ENCODE results near the gene CD163L1.

The CD163L1 gene

GRCh38 chr12:7375145-7375543 lies 68.8 kb downstream of the CD163L1 start:
- TF ChIP-seq ZFX (IDR thresholded peaks at IDR 0.05; ENCODE audit: borderline replicate concordance) (no peak), CTCF (IDR thresholded peaks at IDR 0.05) (no peak)
- no peak overlapping the region for H3K27ac ChIP-seq

GRCh38 chr12:7374423-7375144 lies 69.4 kb downstream of the CD163L1 start:
- no peak for TF ChIP-seq ZFX (IDR thresholded peaks at IDR 0.05; ENCODE audit: borderline replicate concordance)
- peak; percentile 91 for TF ChIP-seq CTCF (IDR thresholded peaks at IDR 0.05)
- no peak overlapping the region for H3K27ac ChIP-seq

GRCh38 chr12:7373226-7373625 lies 70.7 kb downstream of the CD163L1 start:
- TF ChIP-seq CTCF (IDR thresholded peaks at IDR 0.05) (no peak), ZFX (IDR thresholded peaks at IDR 0.05; ENCODE audit: borderline replicate concordance) (no peak)
- H3K27ac ChIP-seq = no peak overlapping the region

GRCh38 chr12:7369274-7369729 lies 74.7 kb downstream of the CD163L1 start:
- no peak overlapping the region for H3K27ac ChIP-seq
- TF ChIP-seq CTCF (IDR thresholded peaks at IDR 0.05) (no peak), ZFX (IDR thresholded peaks at IDR 0.05; ENCODE audit: borderline replicate concordance) (no peak)

- no peak for TF ChIP-seq ZFX (IDR thresholded peaks at IDR 0.05; ENCODE audit: borderline replicate concordance)
- TF ChIP-seq CTCF (IDR thresholded peaks at IDR 0.05) = no peak
These were observed 81.2 kb downstream of the CD163L1 start for GRCh38 chr12:7362734-7363133.

GRCh38 chr12:7361265-7361664 lies 82.7 kb downstream of the CD163L1 start:
- TF ChIP-seq CTCF (IDR thresholded peaks at IDR 0.05) (no peak), ZFX (IDR thresholded peaks at IDR 0.05; ENCODE audit: borderline replicate concordance) (no peak)
- no peak overlapping the region for H3K27ac ChIP-seq

More at GRCh38 chr12:7362734-7363133, 81.2 kb downstream of the CD163L1 start:
- H3K27ac ChIP-seq = no peak overlapping the region

GRCh38 chr12:7354529-7354928 lies 89.4 kb downstream of the CD163L1 start:
- no peak overlapping the region for H3K27ac ChIP-seq
- TF ChIP-seq CTCF (IDR thresholded peaks at IDR 0.05) (no peak), ZFX (IDR thresholded peaks at IDR 0.05; ENCODE audit: borderline replicate concordance) (no peak)

All from 22Rv1 (cell line).